HG02571 (cell line): ENCODE data around the gene VTCN1.
"Not testable (repeated sequence)": the region's sequence is repeated elsewhere in the genome, so short reads cannot be mapped to it uniquely, and the experiment has no call there.

ENCODE experiments used
- ATAC-seq: cut with Tn5 transposase; IDR thresholded peaks from one replicate; pipeline ENCODE4 v1.9.1; 2021; ENCODE audit warnings: mild to moderate bottlenecking, moderate library complexity; ENCODE audit not compliant: unreplicated experiment

The VTCN1 gene

DNA sequence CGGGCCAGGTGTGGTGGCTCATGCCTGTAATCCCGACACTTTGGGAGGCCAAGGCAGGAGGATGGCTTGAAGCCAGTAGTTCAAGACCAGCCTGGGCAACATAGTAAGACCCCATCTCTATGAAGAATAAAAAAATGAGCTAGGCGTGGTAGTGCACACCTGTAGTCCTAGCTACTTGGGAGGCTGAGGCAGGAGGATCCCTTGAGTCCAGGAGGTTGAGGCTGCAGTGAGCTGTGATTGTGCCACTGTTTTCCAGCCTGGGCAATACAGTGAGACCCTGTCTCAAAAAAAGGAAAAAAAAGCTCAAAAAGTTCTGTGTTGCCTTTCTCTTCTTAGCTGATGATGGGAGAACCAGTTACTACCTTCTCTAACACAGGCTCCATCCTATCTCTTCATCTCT, 108.9 kb downstream of the VTCN1 start:
- not testable (repeated sequence) for ATAC-seq

DNA sequence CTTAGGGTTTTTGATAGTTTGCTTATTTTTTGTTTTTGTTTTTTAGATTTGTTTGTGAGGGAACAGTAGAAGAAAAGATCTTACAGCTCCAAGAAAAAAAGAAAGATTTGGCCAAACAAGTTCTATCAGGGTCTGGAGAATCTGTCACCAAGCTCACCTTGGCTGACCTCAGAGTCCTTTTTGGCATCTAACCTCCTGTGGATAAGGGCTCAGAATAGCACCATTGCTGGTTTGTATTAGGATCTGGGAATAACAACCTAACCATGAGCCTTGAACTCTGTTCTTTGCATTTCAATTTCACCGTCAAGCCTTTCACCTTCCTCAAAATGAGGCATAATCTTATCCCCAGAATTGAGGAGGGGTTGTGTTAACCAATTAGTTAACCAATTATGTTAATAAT, 109.4 kb downstream of the VTCN1 start:
- ATAC-seq = no peak

DNA sequence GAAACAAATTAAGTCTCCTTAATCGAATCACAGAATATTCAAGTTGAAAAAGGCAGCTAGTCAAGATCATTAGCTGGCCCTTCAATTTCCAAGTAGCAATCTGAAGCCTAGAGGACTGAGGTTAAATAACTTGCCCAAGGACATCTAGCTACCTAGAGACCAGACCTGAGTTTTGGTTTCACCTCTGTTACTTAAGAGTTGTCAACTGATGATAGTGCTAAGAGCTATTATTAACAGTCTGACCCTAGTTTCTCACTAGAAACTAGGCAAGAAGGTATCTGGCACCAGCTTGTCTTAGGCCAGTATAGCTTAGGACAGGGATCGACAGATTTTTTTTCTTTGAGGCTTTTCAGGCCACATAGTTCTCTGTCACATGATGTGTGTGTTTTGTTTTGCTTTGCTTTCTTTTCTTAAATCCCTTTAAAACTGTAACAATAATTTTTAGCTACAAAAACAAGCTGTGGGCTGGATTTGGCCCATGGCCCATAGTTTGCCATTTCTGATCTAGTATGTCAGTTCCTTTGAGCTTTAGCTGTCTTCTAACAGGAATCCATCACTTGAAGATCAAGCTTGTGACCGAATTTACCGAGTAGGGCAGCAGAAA, 112.3 kb downstream of the VTCN1 start:
- ATAC-seq = no peak

DNA sequence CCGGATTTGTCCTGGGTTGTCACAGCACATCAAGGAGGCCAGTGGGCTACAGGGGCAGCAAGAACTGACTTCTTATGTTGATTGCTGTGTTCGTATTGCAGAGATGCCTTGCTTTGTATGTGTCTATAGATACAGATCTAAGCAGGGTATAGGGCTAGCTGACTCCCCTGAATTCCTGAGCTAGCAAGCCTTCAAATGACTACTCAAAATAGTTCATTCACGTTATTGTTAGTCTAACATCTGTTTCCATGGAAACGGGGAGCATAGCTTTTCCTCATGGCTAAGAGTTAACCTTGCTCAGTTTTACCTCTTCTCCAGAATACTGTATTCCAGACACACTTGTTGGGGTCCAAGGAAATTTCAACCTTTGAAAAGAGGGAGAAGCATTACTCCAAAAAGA, 113.3 kb downstream of the VTCN1 start:
- ATAC-seq = no peak

DNA sequence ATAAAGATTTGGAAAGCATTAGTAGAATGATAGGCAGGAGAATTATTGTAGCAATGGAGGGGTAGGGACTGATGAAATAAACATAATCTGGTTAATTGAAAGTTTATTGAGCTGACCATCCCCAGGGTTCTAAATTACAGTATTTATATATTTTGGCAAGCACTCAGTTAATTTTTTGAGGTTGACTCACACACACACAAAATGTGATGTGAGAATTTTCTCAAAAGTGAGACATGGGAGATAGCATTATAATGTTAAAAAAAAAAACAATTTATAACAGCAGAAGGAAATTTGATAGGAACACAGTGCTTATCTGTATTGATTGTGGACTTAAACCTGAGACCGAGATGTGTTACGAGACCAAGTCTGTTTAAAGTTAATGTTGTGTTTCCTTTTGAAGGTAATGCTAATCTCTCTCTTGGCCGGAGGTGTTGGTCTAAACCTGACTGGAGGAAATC, 113.7 kb downstream of the VTCN1 start:
- no peak for ATAC-seq

DNA sequence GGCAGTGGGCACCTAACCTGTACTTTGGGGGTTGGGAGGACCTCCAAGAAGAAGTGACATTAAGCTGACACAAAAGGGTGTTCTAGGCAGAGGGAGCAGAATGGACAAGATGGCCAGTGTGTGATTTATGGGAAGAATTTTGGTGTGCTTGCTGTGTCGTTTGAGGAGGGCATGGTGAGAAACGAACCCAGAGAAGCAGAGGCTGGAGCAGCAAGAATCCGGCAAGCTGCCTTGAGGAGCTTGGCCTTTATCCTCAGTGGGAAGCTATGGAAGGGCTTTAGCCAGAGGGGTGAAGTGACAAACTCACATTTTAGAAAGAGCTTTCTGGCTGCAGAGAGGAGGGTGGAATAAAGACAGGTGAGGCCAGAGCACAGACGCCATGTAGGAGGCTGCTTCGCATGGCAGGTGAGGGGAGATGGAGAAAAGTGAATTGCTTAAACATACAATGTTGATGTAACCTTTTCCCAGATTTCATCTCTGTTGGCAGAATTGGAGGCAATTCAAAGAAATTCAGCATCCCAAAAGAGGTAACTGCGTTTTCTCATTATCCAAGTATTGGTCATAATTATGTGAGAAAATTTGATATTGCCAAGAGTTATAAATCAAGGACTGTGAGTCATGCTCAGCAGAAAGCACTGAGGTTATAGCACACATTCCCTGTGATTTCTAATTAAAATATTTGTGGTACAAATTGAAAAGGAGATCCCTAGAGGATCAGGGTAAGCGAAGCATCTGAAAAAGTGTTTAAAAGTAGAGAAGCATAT, 115.7 kb downstream of the VTCN1 start:
- ATAC-seq = no peak

DNA sequence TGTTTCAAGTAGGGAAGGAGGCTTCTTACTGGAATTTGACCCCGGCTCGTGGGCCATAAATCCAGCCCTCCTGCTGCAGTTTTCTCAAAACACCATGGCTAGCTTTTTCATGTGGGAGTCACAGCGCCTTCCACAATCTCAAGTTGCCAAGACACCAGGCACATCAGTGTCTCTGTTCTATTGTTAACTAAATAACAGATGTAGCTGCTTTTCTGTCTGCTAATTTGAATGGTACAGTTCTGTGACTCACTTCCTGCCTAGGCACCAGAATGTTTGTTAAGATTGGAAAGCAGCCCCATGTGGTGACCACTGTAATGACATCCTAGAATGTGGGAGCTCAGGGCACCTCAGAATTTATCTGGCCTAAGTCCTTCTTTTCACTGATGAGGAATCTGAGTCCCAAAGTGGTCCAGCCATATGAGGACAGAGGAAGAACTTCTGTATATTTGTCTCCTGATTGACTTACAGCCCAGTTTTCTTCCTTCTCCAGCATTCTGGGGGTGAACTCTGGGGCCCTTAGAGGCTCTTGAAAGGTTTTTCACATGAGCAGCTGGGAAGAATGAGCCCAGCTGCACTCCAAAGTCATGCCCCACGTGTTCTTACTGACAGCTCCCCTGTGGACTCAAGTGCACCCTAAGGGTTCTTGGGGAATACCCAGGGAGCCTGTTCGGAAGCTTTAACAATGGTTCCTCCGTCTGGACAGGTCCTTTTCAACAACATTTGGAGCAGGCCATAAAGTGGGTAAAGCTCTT, 116.7 kb downstream of the VTCN1 start:
- peak; percentile 79 for ATAC-seq
